SHP77 treated with DMSO at 0.1 percent for 48 hours (cell line): Measurements from ENCODE around the gene CDKN3.
"Not testable (repeated sequence)": the region's sequence is repeated elsewhere in the genome, so short reads cannot be mapped to it uniquely, and the experiment has no call there.

ENCODE experiments used
- DNase-seq: peaks from one replicate; lab custom pipeline; 2025; lab: John Stamatoyannopoulos, UW

Gene CDKN3

DNA sequence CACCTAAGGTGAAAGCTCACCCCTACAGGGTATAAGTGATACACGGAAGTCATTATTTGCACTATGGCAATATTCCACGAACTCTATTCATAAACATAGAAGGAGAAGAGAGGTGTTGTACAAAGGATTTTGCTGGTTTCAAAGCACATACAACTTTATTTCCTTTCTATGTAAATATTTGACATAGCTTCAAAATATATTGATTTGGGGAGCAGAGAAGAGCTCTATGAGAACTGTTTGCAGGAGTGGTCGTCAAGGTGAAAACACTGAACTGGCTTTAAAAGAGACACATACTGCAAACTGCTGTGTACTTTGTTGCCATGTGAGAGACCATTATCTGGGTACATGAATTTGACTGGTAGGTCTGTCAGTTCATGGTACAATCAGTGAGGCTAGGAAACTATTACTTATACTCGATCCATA is 27.7 kb downstream of the CDKN3 start:
- no peak for DNase-seq

DNA sequence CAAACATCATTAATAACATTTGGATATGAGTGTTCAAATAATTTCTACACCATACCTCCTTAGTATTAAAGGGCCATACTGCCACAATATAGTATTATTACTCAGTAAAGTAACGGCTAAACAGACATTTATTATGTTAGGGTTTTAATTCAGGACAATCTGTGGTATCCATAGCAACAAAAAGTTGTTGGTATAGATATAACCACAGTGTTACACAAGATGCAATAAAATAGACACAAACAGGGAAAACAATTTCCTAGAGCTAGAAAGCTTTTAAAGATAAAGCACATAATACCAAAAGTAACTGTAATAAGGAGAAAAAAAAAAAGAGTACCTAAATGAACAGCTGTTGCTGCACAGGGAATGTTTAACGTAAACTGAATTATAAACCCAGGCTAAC is 28.3 kb downstream of the CDKN3 start:
- DNase-seq, result no peak

GRCh38 chr14:54425537-54426274 is 28.9 kb downstream of the CDKN3 start:
- no peak for DNase-seq

DNA sequence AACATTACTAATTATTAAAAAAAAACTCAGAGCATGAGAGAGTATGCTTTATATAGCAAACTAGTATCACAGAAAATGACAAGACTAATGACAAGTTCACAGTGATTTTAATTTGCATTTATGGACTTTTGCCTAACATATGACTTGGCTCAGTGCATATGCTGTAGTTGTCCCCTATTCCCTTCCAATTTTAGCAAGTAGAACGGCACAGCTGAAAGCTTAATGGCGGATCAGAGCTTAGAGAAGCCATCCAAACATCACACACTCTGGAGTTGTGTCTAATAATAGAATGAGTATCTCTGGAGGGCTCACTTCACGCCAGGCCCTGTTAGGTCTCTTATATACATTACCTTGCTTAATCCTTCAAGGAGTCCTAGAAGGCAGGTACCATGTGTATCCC is 31.1 kb downstream of the CDKN3 start:
- no peak for DNase-seq

GRCh38 chr14:54428527-54428926 is 31.7 kb downstream of the CDKN3 start:
- no peak for DNase-seq

GRCh38 chr14:54435500-54435981 is 38.7 kb downstream of the CDKN3 start:
- no peak for DNase-seq

GRCh38 chr14:54437954-54438353 is 41.1 kb downstream of the CDKN3 start:
- DNase-seq, result not testable (repeated sequence)

DNA sequence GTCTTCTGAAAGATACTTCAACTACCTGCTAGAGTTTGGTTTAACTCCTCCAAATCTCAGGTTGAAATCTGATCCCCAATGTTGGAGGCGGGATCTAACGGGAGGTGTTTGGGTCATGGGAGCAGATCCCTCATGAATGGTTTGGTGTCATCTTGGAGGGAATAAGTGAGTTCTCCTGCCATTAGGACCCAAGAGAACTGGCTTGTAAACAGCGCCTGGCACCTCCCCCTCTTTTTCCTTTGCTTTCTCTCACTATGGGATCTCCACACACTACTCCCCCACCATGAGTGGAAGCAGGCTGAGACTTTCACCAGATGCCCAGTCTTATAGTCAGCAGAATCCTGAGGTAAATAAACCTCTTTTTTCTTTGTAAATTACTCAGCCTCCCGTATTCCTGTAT is 41.9 kb downstream of the CDKN3 start:
- no peak for DNase-seq

DNA sequence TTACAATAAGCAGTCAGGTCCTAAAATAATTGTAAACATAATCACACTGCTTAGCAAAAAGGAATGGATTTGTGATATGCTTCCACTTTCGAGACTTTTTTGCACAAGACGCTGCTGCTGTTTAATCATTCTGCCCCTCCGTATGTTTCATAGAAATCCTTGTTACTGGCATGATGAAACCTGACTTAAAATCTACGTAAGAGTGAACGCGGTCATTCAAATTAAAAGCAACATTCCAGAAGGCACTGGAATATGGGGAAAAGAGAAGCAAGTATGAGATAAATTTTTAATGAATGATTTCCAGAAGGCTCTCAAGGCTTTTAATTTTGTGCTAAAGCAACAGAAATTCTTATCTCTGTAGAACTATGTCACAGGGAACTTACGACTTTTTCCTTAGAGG is 43.2 kb downstream of the CDKN3 start:
- DNase-seq, result no peak

DNA sequence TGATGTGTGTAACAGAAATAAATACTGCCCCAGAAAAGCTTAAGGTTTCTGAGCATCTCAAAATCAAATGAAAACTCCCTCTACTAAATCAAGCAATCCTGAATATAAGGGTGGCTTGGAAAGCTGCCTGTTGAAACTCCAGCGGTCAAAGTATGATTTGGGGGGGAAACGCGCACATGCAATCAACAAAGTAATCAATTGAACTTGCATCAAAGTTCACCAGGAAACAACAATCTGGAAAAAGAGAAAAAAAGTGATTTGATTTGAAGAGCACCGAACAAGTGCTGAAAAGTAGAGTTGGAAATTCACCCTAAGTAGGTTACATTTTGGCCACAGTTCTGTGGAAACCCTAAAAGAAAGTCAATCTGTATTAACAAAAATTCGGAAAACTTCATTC is 43.7 kb downstream of the CDKN3 start:
- no peak for DNase-seq

DNA sequence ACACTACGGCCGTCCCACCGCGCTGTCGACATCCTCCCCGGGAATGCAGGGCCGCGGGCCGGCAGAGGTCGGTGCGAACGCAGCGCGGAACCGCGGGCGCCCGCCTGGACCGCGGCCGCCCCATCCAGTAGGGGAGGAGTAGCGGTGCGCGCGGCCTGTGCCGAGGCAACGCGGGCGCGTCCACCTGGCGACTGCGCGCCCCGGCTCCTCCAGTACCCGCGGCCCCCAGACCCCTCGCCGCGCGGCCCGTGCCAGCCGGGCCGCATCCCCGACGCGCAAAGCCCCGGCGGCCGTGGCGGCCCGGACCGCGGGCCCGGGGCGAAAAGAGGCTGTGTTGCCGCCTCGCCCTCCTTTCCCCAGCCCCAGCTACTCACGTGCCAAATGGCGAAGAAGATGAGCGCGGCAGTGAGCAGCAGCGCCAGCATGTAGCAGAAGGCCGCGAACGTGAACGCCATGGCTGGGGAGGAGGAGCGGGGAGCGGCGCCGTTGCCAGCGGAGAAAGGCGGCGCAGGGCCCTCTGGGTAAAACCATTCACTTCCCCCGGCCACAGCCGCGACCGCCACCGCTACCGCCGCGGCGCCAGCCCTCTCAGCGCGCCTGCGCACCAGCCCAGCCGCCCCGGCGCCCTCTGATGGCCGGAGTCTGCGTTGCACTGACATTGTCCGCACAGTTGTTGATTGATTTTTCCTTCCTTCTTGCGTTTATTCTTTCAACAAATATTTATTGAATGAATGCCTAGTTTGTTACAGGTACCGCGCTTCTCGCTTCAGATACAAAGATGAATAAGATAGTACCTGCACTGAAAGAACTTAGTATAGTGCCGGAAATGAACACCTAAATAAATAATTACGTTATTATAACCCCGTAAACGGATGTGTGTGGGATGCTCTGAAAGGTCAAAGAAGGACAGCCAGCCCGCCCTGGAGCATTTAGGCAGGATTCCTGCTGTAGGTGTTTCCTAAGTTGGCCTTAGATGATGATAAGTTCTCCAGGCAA is 44.4 kb downstream of the CDKN3 start, which contains the start of gene CNIH1:
CNIH1 (minus strand) TSS at position 502 of the 996 bp plus-strand sequence; CDS start at position 455, 47 bp downstream.
- DNase-seq, result peak; percentile 64

GRCh38 chr14:54442961-54443360 is 46.2 kb downstream of the CDKN3 start:
- DNase-seq, result not testable (repeated sequence)

GRCh38 chr14:54443981-54444380 is 47.2 kb downstream of the CDKN3 start:
- DNase-seq, result no peak

GRCh38 chr14:54444681-54445080 is 47.9 kb downstream of the CDKN3 start:
- no peak for DNase-seq

GRCh38 chr14:54446161-54446693 is 49.4 kb downstream of the CDKN3 start:
- peak; percentile 64 for DNase-seq

GRCh38 chr14:54447231-54447692 is 50.5 kb downstream of the CDKN3 start:
- no peak for DNase-seq

- DNase-seq, result no peak
These were observed 53.7 kb downstream of the CDKN3 start for GRCh38 chr14:54450535-54450934.

- no peak for DNase-seq
These were observed 54.4 kb downstream of the CDKN3 start for GRCh38 chr14:54451121-54451601.

- no peak for DNase-seq
These were observed 55.2 kb downstream of the CDKN3 start for GRCh38 chr14:54451961-54452360.

DNA sequence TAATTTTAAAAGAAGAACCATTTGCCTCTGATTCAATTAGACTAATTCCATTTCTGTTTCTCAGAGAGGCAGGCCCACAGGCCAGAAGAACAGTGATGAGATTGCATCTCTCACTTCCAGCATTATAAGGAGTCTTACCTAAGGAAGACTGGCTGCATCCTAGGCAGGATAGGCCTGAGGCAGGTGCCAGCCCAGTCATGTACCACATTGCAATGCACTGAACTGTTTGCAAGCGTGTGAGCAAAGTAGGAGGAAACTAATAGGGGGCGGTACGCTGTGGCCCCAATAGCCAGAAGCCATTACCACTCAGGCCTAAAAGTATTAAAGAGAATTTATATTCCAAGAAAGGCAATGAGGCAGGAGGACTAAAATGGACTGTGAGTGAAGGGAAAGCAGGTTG is 56.4 kb downstream of the CDKN3 start:
- no peak for DNase-seq

DNA sequence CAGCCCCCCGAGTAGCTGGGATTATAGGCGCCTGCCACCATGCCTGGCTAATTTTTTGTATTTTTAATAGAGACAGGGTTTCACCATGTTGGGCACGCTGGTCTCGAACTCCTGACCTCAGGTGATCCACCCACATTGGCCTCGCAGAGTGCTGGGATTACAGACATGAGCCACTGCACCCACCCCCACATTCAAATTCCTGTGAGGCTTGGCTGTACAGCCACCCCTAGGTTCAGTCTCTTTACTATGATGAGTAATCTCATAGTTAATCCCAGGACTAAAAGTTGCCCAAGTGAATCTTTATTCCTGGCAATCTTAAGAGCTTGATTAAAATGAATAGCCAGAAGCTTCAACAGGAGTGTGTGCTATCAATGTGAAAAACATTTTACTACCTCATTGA is 57.2 kb downstream of the CDKN3 start:
- not testable (repeated sequence) for DNase-seq

GRCh38 chr14:54455363-54455762 is 58.6 kb downstream of the CDKN3 start:
- no peak for DNase-seq
